D341Med (cell line): ENCODE data around the gene IDNK.

ENCODE experiments used
- DNase-seq: peaks from one replicate; pipeline ENCODE4 v3.0.0; 2012; ENCODE audit warnings: low spot score

The IDNK gene

DNA sequence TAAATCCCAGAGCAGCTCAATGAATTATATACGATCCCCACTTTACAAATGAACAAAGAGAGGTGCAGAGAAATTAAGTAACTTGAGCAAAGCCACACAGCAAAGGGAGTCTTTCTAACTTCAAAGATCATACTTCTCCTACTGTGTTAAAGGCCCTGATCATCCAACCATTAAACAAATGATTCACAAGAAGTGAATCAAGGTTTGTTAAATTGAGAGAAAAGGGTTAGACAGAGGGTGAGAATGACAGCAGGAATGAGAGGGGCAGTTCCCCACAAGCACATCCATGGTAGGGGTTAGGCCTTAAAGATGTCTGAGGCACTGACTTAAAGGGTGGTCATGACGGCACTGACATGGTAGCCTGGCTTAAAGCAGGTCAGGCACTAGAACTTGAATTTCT is 10.7 kb downstream of the IDNK start:
- DNase-seq, result no peak

DNA sequence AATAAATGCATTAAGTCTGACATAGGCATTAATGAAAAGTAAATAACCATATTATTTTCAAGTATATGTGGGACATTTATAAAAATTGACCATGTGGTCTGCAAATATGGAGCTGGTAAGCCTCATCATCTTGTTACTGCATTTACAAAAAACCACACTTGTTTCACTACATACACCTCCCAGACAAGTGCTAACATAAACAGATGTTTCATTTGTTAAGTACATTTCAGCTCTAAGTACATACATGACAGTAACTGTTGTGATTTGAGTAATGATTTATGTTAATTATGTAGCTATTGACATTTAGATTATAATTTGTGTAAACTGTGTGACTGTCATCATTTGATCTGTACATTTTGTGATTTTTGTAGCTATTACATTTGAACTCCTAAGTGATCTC is 13.9 kb downstream of the IDNK start:
- no peak for DNase-seq

DNA sequence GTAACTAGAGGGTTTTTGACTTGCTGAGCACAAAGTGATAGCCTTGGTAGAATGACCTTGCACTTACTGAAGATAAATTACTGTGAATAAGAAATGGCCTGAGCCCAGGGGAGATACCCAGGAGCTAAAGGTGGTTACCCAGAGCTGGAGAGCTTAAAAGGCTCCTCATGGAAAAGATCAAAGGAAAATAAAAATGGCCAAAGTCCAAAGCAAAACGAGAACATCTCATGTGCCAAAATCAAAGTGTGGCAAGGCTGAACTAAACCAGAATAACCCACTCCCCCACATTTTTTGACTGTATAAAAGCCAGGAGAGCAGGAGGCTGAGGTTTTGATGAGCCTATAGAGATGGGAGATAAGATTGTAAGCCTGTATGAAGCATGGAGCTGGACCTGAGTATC is 14.4 kb downstream of the IDNK start:
- no peak for DNase-seq

DNA sequence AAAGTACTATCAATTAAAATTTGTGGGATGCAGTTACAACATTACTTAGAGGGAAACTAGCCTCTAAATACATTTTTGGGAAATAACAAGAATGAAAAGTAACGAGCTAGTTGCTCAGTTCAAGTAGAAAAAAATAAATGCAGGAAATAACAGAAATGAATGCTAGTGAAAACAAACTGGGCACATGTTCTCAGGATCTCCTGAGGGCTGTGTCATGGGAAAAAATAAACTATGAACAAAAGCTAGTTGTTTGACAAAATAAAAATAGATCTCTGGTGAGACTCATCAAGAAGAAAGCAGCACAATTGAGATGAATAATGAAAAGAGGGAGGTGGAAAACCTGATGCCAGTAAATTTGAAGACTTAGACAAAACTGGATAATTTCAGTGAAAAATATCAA is 16.3 kb downstream of the IDNK start:
- no peak for DNase-seq

DNA sequence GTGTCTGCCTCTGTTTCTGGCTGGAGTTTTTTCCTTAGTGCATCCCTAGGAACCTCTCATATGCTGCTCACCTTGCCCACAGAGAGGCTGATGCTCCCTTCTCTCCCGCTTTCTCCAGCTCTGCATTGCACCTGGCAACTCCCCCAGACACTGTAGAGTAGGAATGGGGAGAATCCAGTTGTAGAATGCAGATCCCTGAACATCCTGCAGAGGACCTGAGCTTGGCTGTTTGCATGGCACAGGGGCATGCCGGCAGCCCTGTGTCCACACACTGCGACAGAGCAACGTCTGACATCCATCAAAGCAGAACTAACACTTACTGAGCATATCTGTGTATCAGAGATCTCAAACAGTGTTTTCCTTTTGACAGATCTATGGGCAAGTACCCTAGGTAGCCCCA is 19.9 kb downstream of the IDNK start:
- DNase-seq, result no peak

GRCh38 chr9:83646500-83647239 is 23.7 kb downstream of the IDNK start:
- DNase-seq, result no peak

GRCh38 chr9:83649080-83649479 is 26.1 kb downstream of the IDNK start:
- peak; percentile 89 for DNase-seq

GRCh38 chr9:83649515-83649914 is 26.6 kb downstream of the IDNK start:
- DNase-seq, result peak; percentile 51

- no peak for DNase-seq
These were observed 28.6 kb downstream of the IDNK start for GRCh38 chr9:83651558-83651957.

GRCh38 chr9:83652433-83652832 is 29.5 kb downstream of the IDNK start:
- no peak for DNase-seq

DNA sequence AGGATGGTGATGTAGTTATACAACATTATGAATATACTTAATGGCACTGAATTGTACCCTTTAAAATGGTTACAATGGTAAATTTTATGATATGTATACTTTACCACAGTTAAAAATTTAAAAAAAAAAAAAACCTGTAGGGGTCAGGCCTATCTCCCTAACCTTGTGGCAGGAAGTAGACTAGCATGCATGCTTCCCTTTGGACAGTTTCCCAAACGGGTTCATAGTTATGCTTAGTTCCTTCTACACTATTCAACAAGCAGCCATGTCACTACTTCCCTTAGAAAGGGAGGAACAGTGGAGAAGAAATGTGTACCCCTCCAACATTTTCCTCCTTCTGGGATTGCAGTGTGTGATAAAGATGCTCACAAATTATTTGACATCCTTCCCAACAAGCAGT is 32.5 kb downstream of the IDNK start:
- DNase-seq, result no peak

DNA sequence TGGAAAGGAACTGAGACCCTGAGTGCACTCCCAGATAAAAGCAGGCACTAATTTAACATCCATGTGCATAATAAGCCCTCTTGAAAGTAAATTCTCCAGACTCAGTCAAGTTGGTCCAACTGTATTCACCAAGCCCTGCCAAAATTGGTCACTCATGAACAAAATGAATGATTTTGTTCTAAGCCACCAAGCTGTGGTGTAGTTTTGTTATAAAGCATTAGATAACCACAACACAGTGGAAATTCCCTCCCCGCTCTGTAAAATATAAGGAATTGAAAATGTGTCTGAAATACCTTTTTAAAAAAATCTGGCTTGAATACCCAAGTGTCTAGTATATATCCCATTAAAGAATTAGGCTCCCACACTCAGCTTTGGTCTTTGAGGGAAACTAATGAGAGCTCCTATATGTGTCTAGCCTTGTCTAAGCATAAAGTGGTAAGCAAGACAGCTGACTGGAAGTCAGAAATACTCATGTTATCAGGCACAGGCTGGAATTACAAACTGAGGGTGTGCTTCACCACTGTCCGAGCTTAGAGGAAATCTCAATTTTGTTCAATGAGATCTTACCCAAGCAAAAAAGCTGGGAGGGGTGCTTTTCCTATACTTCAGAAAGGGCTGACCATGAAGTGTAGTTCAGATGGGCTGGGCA is 33.2 kb downstream of the IDNK start:
- no peak for DNase-seq

- no peak for DNase-seq
These were observed 34.0 kb downstream of the IDNK start for GRCh38 chr9:83656952-83657351.

- DNase-seq, result no peak
These were observed 40.0 kb downstream of the IDNK start for GRCh38 chr9:83662933-83663332.

- DNase-seq, result no peak
These were observed 42.7 kb downstream of the IDNK start for GRCh38 chr9:83665580-83666200.

DNA sequence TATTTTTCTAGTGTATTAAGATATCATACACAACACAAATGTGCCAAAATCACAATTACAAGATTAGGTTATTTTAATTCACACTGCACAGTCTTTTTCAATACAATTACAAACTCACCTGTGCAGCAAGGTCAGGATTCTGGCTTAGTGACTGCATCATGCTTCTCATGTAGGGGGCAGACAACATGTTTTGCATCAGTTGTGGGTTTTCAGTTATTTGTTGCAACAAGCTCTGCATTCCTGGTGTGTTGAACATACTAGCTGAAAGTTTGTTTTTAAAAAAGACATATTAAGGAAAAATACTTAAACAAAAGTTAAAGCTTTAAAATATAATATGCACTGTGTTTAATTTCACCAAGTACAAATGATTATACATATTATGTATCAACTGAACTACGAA is 46.1 kb downstream of the IDNK start:
- no peak for DNase-seq

DNA sequence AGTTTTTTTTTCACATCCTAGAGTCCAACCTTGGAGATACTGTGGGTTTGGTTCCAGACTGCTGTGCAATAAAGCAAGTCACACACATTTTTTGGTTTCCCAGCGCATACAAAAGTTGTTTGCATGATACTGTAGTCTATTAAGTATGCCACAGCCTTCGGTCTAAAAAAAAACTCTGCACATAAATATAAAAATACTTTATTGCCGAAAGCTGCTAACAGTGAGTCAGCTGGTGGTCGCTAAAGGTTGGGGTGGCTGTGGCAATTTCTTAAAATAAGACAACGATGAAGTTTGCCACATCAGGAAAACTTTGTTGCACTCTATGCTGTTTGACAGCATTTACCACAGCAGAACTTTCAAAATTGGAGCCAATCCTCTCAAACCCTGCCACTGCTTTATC is 47.4 kb downstream of the IDNK start:
- no peak for DNase-seq

DNA sequence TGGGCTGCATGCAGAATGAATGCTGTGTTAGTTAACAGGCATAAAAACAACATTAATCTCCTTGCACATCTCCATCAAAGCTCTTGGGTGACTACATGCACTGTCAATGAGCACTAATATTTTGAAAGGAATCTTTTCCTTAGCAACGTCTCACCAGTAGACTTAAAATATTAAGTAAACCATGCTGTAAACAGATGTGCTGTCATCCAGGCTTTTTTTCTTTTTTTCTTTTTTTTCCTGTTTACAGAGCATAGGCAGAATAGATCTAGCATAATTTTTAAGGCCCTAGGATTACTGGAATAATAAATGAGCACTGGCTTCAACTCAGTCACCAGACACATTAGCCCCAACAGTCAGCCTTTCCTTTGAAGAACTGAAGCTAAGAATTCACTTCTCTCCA is 48.5 kb downstream of the IDNK start:
- no peak for DNase-seq

DNA sequence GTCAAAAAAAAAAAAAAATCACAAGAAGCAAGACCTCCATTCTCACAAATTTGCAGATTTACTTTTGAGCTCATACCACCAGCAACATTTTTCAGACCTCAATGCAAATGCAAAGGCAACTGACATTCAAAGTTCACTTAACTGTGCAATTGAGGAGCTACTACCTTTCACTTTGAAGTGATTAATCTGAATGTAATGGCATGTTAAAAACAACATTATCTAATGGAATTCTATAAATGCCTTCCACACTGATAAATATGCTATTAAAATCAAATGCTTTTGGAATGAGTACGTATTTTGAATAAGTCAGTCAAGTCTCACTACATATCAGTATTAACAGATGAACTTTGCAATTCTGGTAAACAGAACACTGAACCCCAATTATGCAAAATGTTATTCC is 52.5 kb downstream of the IDNK start:
- no peak for DNase-seq

- no peak for DNase-seq
These were observed 54.7 kb downstream of the IDNK start for GRCh38 chr9:83677596-83677995.

GRCh38 chr9:83680233-83680632 is 57.3 kb downstream of the IDNK start:
- DNase-seq, result no peak

GRCh38 chr9:83681490-83681889 is 58.5 kb downstream of the IDNK start:
- no peak for DNase-seq

DNA sequence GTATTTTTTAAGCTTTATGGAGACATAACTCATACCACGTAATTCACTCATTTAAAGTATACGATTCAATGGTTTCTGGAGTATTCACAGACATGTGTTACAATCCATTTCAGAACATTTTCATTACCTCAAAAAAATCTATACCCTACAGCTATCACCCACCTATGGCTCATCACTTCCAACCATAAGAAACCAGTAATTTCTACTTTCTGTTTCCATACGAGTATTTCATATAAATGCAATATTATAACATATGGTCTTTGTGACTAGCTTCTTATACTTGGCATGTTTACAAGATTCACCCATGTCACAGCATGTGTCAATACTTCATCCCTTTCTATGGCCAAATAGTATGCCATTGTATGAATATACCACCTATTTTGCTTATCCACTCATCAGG is 66.0 kb downstream of the IDNK start:
- no peak for DNase-seq

GRCh38 chr9:83691492-83691891 is 68.5 kb downstream of the IDNK start:
- DNase-seq, result no peak
